Tibial artery (tissue), 4 donors: ENCODE measurements around the gene ZNF586.
"Not testable (repeated sequence)": the region's sequence is repeated elsewhere in the genome, so short reads cannot be mapped to it uniquely, and the experiment has no call there.

Experiments
- DNase-seq, 2 donors: peaks; one replicate each; pipeline ENCODE4 v3.0.0-alpha.2; 2019
- H3K27ac ChIP-seq, 2 donors: fragments of 200-600 bp; sonication (generic) in 1 of 2; 1 replicate in 1 of 2; 2 replicates in 1 of 2; pipeline ENCODE4 v1.5.1; 2018 to 2019; ENCODE audit warnings: mild to moderate bottlenecking in 1 of 2
- H3K27me3 ChIP-seq, 2 donors: fragments of 200-600 bp; sonication (generic) in 1 of 2; one replicate each; pipeline versions ENCODE4 v1.5.1 to v1.6.0; 2016 to 2019
- H3K36me3 ChIP-seq, 3 donors: fragments of 200-600 bp; sonication (generic) in 2 of 3; one replicate each; pipeline ENCODE4 v1.5.1; 2016 to 2019; ENCODE audit warnings: mild to moderate bottlenecking in 2 of 3
- H3K4me1 ChIP-seq, 4 donors: fragments of 200-600 bp; sonication (generic) in 2 of 4; 1 replicate in 3 of 4; 2 replicates in 1 of 4; pipeline ENCODE4 v1.5.1; 2016 to 2019
- H3K4me3 ChIP-seq, 2 donors: fragments of 200-600 bp; sonication (generic) in 1 of 2; 1 replicate in 1 of 2; 2 replicates in 1 of 2; pipeline ENCODE4 v1.5.1; 2018 to 2019; ENCODE audit warnings: mild to moderate bottlenecking in 2 of 2
- H3K9me3 ChIP-seq, 3 donors: fragments of 200-600 bp; sonication (generic) in 1 of 3; one replicate each; pipeline ENCODE4 v1.5.1; 2016 to 2019
- CTCF ChIP-seq, 2 experiments: fragments of 200-600 bp in 1 of 2; fragments of 450-650 bp in 1 of 2; IDR thresholded peaks; one replicate each; pipeline ENCODE4 v1.5.1; 2017 to 2019; ENCODE audit warnings: antibody characterized with exemption in 2 of 2, mild to moderate bottlenecking in 1 of 2, moderate library complexity in 1 of 2
- intact Hi-C: fragments of 100-400 bp; cut with DNase I; formaldehyde crosslinking; loops from one replicate; pipeline ENCODE4 v1.15.0; 2023; ENCODE audit warnings: low total_unique reads

ZNF586 gene

GRCh38 chr19:57789288-57789687 lies 19.8 kb downstream of the ZNF586 start:
- no peak for DNase-seq
- H3K27ac ChIP-seq: no peak overlapping the region
- H3K4me3 ChIP-seq: no peak overlapping the region
- H3K9me3 ChIP-seq: peaks cover 0 to 94% (median 84%) of the 10 kb centered on the region in 3 donors
- H3K4me1 ChIP-seq: no peaks in the 10 kb centered on the region
- TF ChIP-seq CTCF (IDR thresholded peaks at IDR 0.05): no peak
- H3K36me3 ChIP-seq: peaks cover 77 to 97% (median 94%) of the 10 kb centered on the region in 3 donors
- intact Hi-C loops: no loop called here
- H3K27me3 ChIP-seq: no peaks in the 10 kb centered on the region

GRCh38 chr19:57796580-57796979 lies 27.1 kb downstream of the ZNF586 start:
- H3K9me3 ChIP-seq: peaks cover 0 to 49% (median 22%) of the 10 kb centered on the region in 3 donors
- H3K27ac ChIP-seq, H3K27me3 ChIP-seq, H3K4me1 ChIP-seq, intact Hi-C loops, H3K4me3 ChIP-seq, DNase-seq: not testable (repeated sequence)
- peaks cover 37 to 56% (median 55%) of the 10 kb centered on the region in 3 donors for H3K36me3 ChIP-seq

- no peak overlapping the region for H3K27ac ChIP-seq
- no peak overlapping the region for H3K4me3 ChIP-seq
- peaks cover 0 to 25% (median 12%) of the 10 kb centered on the region in 4 donors for H3K4me1 ChIP-seq
- no peaks in the 10 kb centered on the region for H3K27me3 ChIP-seq
- H3K9me3 ChIP-seq: peaks cover 0 to 10% (median 0%) of the 10 kb centered on the region in 3 donors
- H3K36me3 ChIP-seq: peaks cover 8 to 15% (median 15%) of the 10 kb centered on the region in 3 donors
- intact Hi-C loops: no loop called here
- TF ChIP-seq CTCF (IDR thresholded peaks at IDR 0.05): no peak
- no peak for DNase-seq
Measured at GRCh38 chr19:57800696-57801095, 31.2 kb downstream of the ZNF586 start.

GRCh38 chr19:57802269-57802668 lies 32.8 kb downstream of the ZNF586 start:
- H3K4me3 ChIP-seq: no peak overlapping the region
- H3K9me3 ChIP-seq: no peaks in the 10 kb centered on the region
- peaks cover 0 to 15% (median under 1%) of the 10 kb centered on the region in 3 donors for H3K36me3 ChIP-seq
- no peak for DNase-seq
- H3K27ac ChIP-seq: no peak overlapping the region
- peaks cover 0 to 27% (median 12%) of the 10 kb centered on the region in 4 donors for H3K4me1 ChIP-seq
- intact Hi-C loops: no loop called here
- no peaks in the 10 kb centered on the region for H3K27me3 ChIP-seq
- no peak for TF ChIP-seq CTCF (IDR thresholded peaks at IDR 0.05)

- H3K9me3 ChIP-seq: no peaks in the 10 kb centered on the region
- H3K4me3 ChIP-seq: peak overlapping the region; percentile 60 to 66
- DNase-seq: no peak
- H3K4me1 ChIP-seq: peaks cover 0 to 27% (median 12%) of the 10 kb centered on the region in 4 donors
- intact Hi-C loops: no loop called here
- H3K27ac ChIP-seq: peak overlapping the region; percentile 78 to 82
- no peaks in the 10 kb centered on the region for H3K27me3 ChIP-seq
- TF ChIP-seq CTCF (IDR thresholded peaks at IDR 0.05): no peak
- peaks cover 7 to 25% (median 11%) of the 10 kb centered on the region in 3 donors for H3K36me3 ChIP-seq
Measured at GRCh38 chr19:57803265-57803593, 33.8 kb downstream of the ZNF586 start.

- TF ChIP-seq CTCF (IDR thresholded peaks at IDR 0.05): no peak
- Histone ChIP-seq H3K4me1 (peaks cover 0 to 26% (median 12%) of the 10 kb centered on the region in 4 donors), H3K27ac (peak overlapping the region; percentile 78 to 82), H3K36me3 (peaks cover 10 to 29% (median 15%) of the 10 kb centered on the region in 3 donors), H3K4me3 (peak overlapping the region; percentile 60 to 66), H3K9me3 (no peaks in the 10 kb centered on the region), H3K27me3 (no peaks in the 10 kb centered on the region)
- no peak for DNase-seq
- intact Hi-C loops: no loop called here
Measured at GRCh38 chr19:57803594-57804325, 34.3 kb downstream of the ZNF586 start.
